IMR-90 (cell line): ENCODE measurements around the gene GOLGA8A.

Experiments
- BHLHE40 ChIP-seq: fragments of 150-350 bp; IDR thresholded peaks from 2 replicates; pipeline ENCODE4 v1.6.1; 2016; ENCODE audit warnings: mild to moderate bottlenecking, low read depth, low read length
- CEBPB ChIP-seq: IDR thresholded peaks from 2 replicates; pipeline ENCODE4 v1.6.1; 2012; ENCODE audit warnings: low read depth, low read length, improper control_type of control experiment
- MAFK ChIP-seq: IDR thresholded peaks from 2 replicates; pipeline ENCODE4 v1.6.1; 2012; ENCODE audit warnings: low read depth, low read length, improper control_type of control experiment
- POLR2A ChIP-seq: IDR thresholded peaks from 2 replicates; pipeline ENCODE4 v1.6.1; 2012; ENCODE audit warnings: mild to moderate bottlenecking, low read depth, low read length
- RAD21 ChIP-seq: IDR thresholded peaks from 2 replicates; pipeline ENCODE4 v1.6.1; 2012; ENCODE audit warnings: low read length, improper control_type of control experiment
- SMC3 ChIP-seq: fragments of 150-350 bp; IDR thresholded peaks from 2 replicates; pipeline ENCODE4 v1.6.1; 2016; ENCODE audit warnings: low read depth, mild to moderate bottlenecking, antibody characterized with exemption, low read length, moderate library complexity
- TF ChIP-seq, protein P1 (sequence below): conservative IDR thresholded peaks from 2 replicates; pipeline ENCODE4 v1.5.1; 2012; ENCODE audit warnings: mild to moderate bottlenecking, low read depth, low read length, improper control_type of control experiment
- TF ChIP-seq, protein P2 (sequence below): fragments of 150-350 bp; IDR thresholded peaks from 2 replicates; pipeline ENCODE4 v1.6.1; 2016; ENCODE audit warnings: low read depth, mild to moderate bottlenecking, low read length, moderate library complexity, borderline replicate concordance

DNA sequence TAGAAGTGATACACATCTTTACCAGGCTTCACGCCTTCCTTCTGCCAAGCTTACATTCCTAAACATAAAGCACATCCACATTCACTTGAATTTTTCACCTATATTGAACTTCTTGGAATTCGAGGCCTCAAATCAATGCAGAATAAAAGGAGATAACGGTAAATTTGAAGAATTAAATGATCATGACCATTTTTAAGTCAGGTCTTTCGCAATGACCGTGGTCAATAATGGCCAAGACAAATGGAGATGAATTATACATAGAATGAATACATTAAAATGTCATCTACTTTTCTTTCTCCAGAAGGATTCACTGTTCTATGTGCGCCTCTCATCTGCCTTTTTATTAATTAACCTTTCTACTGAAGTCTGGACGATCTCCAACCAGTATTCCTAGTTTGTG is 5.3 kb upstream of the GOLGA8A start:
- TF ChIP-seq, protein P1, sequence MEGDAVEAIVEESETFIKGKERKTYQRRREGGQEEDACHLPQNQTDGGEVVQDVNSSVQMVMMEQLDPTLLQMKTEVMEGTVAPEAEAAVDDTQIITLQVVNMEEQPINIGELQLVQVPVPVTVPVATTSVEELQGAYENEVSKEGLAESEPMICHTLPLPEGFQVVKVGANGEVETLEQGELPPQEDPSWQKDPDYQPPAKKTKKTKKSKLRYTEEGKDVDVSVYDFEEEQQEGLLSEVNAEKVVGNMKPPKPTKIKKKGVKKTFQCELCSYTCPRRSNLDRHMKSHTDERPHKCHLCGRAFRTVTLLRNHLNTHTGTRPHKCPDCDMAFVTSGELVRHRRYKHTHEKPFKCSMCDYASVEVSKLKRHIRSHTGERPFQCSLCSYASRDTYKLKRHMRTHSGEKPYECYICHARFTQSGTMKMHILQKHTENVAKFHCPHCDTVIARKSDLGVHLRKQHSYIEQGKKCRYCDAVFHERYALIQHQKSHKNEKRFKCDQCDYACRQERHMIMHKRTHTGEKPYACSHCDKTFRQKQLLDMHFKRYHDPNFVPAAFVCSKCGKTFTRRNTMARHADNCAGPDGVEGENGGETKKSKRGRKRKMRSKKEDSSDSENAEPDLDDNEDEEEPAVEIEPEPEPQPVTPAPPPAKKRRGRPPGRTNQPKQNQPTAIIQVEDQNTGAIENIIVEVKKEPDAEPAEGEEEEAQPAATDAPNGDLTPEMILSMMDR = no peak
- no peak for TF ChIP-seq CEBPB
- TF ChIP-seq POLR2A = no peak
- TF ChIP-seq, protein P2, sequence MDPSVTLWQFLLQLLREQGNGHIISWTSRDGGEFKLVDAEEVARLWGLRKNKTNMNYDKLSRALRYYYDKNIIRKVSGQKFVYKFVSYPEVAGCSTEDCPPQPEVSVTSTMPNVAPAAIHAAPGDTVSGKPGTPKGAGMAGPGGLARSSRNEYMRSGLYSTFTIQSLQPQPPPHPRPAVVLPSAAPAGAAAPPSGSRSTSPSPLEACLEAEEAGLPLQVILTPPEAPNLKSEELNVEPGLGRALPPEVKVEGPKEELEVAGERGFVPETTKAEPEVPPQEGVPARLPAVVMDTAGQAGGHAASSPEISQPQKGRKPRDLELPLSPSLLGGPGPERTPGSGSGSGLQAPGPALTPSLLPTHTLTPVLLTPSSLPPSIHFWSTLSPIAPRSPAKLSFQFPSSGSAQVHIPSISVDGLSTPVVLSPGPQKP = no peak
- TF ChIP-seq SMC3 = no peak
- TF ChIP-seq BHLHE40 = no peak
- TF ChIP-seq MAFK = no peak
- no peak for TF ChIP-seq RAD21
